GM18873 (cell line): ENCODE results near the gene SGF29.
"Not testable (repeated sequence)": the region's sequence is repeated elsewhere in the genome, so short reads cannot be mapped to it uniquely, and the experiment has no call there.

Experiments
- ATAC-seq: cut with Tn5 transposase; IDR thresholded peaks from one replicate; pipeline ENCODE4 v1.9.1; 2021; ENCODE audit warnings: mild to moderate bottlenecking, moderate library complexity, moderate number of reproducible peaks; ENCODE audit not compliant: unreplicated experiment, low FRiP score

Gene SGF29

DNA sequence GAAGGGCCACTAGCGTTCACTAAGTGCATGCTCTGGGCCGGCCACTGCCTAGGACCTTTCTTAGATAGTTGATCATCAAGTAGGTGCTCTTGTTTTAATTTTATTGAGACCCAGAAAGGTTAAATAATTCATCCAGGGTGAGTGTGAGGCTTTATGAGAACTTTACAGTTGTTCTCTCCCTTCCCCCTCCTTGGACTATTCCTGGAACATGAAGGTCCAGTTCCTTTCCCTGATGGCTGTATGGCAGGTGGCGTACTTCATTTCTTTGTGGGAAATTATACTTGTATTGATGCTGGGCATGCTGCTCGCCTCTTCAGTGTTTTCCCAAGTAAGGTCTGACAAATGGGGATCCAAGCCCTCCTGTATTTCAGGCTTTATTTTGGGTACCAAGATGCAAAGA lies 8.5 kb downstream of the SGF29 start:
- ATAC-seq = no peak

DNA sequence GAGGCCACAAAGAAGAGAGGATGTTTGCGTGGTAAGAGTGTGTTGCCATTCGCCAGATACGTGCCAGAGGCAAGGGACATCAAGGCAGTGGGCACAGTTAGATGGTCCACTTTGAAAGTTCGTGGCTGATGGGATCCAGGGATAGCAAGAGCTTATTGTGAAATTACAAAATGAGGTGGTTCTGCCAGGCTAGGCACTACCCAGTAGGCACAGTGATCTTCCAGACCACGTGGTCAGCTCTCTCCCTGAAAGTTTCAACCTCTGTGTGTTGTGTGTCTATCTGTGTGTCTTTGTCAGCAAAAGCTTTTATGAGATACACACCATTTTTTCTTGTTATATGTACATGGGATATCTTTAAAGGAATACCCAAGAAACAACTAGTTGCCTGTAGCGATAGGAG lies 9.5 kb downstream of the SGF29 start:
- ATAC-seq = no peak

DNA sequence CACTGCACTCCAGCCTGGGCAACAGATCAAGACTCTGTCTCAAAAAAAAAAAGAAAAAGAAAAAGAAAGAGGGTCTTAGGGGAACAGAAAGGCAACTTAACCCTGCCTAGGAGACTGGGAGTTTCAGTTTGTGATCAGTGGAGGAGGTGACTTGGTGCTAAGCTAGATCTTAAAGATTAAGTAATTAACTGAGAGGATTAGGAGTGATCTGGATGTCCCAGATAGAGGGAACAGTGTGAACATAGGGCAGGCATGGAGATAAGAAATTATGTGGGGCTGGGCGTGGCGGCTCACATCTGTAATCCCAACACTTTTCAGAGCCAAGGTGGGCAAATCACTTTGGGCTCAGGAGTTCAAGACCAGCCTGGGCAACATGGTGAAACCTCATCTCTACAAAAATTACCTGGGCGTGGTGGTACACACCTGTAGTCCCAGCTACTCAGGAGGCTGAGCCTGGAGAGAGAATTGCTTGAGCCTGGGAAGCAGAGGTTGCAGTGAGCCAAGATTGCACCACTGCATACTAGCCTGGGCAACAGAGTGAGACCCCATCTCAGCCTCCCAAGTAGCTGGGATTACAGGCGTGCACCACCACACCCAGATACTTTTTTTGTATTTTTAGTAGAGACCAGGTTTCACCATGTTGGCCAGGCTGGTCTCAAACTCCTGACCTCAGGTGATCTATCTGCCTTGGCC lies 12.7 kb downstream of the SGF29 start:
- not testable (repeated sequence) for ATAC-seq

DNA sequence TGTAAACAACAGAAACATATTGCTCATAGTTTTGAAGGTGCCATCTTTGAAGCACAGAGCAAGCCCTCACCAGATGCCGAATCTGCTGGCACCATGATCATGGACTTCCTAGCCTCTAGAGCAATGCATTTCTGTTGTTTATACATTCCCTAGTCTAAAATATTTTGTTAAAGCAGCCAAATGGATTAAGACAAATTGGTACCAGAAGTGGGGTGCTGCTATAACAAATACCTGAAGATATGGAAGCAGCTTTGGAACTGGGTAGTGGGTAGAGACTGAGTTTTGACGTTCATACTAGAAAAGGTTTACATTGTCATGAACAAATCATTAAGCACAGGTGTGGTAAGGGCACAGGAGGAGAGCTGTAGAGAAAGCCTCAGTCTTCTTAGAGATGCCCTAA lies 13.6 kb downstream of the SGF29 start:
- no peak for ATAC-seq

DNA sequence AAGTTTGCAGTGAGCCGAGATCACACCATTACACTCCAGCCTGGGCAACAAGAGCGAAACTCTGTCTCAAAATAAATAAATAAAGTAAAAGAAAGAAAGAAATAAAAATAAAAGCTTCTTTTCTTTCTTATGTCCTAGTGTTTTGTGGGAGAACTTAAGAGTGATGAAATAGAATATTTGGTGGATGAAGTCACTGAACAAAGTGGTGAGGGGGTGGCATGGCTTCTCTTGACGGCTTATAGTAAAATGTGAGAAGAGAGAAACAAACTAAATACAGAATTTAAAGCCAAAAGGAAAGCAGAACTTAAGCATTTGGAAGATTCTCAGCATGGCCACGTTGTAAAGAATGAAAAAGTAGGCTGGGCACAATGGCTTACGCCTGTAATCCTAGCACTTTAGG lies 15.3 kb downstream of the SGF29 start:
- no peak for ATAC-seq

DNA sequence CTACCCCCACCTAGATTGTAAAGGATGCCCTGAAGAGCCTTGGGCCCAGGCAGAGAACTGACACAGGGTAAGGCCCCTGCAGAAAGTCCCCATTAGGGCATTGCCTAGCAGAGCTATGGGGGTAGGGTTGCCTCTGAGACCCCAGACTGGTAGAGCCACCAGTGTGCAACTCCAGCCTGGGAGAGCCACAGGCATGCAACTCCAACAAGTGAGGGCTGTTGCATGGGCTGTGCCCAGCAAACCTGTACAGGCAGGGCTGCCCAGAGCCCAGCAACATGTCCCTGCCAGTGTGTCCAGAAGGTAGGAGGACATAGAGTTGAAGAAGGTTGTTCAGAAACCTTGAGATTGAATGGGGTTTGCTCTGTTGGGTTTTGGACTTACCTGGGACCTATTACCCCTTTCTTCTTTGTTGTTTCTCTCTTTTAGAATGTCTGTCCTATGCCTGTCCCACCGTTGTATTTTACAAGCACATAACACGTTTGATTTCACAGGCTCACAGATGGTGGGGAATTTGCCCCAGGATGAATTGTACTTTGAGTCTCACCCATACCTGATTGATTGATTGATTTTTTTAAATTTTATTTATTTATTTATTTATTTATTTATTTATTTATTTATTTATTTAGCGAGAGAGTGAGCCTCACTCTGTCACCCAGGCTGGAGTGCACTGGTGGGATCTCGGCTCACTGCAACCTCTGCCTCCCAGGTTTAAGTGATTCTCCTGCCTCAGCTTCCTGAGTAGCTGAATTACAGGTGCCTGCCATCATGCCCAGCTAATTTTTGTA lies 16.4 kb downstream of the SGF29 start:
- no peak for ATAC-seq

DNA sequence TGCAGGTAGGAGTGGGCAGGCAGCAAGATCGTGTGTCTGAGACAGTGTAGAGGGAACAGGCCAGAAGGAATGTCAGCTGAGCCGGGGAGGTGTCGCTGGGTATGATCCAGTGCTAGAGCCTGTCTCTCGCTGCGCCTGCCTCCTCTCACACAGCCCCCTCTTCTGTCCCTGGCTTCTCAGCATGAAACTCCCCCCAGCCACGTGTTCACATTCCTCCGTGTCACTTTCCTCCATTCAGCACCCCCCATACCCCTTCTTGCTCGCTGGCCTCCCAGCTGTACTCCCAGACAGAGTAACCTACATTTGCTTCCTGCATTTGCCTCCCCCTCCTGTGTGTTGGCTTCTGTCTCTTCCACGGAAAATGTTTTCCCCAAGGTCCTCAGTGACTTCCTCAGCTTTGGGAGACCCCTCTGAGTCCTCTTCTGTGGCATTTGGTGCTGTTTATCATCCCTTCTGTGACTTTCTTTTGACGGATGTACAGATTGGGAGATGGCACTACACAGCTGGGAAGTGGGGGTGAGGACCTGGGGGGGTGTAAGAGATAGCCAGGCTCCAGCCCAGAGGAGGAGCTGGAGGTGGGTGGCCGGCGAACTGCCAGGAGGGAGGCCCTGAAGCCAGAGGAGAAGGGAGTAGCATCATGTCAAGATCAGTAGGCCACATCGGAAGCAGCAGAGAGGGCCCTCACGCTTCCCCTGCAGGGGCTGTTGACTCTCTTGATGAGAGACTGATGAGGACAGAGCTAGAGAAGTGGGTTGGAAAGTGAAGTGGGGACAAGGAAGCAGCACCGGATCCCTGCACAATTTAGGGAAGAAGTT lies 19.2 kb downstream of the SGF29 start:
- ATAC-seq = no peak

DNA sequence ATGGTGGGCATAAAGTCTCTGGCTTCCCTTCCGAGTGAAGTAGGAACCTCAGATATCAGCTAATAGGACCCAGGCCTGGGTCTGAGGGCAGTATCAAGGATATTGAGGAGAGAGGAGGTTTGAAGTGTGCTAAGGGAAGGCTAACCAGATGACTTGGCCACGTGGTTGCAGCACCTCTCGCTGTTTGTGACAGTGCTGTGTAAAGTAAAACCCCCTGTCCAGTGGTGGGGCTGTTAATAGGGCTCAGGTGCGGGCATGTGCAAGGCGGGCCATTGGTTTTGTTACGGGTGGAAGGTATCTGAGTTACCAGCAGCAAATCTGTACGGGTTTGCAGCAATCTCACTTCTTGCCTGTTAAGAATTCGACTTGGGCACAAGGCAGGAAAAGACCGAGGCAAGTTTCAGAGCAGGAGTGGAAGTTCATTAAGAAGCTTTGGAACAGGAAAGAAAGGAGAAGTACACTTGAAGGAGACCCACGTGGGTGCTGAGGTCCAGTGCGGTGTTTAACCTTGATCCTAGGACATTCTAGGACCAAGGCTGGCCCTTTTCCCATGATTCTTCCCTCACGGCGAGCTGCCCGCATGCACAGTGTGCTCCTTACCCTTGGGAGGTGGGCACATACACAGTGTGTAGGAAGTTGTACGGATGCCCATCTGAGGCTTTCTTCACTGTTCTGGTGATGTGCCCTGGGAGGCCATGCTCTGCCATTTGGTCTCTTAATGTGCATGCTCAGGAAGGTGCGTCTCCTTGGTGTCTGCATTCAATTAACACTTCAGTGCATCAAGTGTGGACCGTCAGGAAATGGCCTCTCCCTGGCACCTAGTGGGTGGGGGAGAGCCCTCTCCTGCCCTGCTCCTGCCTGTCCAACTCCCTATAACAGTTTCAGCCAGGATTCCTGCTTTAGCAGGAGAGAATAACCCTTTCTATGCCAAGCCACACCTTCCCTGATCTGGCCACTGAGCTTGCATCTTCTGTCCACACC lies 20.3 kb downstream of the SGF29 start:
- ATAC-seq = no peak

DNA sequence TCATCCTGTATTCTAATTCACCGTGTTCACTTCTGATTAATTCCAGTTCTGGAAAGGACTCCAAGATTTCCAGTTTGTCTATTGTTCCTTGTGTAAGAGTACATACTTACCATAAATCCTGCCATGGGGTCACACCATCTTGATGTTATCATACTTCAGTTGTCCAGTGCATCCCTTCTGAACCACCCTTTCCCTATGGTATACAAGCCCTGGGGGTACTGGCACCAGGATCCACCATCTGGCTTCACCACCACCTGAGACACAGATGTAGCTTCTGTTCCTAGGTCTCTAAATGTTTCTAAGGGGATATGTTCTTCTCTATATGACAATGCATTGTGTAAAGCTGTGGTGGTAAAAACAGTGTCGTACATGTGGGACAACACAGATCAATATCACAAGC lies 21.2 kb downstream of the SGF29 start:
- no peak for ATAC-seq

DNA sequence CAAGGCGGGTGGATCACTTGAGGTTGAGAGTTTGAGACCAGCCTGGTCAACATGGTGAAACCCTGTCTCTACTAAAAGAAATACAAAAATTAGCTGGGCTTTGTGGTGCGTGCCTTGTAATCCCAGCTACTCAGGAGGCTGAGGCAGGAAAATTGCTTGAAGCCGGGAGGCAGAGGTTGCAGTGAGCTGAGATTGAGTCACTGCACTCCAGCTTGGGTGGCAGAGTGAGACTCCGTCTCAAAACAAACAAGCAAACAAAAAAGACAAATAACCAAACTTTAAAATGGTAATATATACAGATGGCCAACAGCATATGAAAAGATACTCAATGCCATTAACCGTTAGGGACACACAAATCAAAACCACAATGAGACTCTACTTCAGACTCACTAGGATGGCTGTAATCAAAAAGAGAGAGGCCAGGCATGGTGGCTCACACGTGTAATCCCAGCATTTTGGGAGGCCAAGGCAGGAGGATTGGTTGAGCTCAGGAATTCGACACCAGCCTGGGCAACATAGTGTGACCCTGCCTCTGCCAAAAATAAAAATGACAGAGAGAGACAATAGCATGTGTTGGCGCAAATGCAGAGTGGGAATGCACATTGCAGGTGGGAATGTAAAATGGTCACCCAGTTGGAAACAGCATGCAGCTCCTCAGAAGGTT lies 21.9 kb downstream of the SGF29 start:
- ATAC-seq = no peak

DNA sequence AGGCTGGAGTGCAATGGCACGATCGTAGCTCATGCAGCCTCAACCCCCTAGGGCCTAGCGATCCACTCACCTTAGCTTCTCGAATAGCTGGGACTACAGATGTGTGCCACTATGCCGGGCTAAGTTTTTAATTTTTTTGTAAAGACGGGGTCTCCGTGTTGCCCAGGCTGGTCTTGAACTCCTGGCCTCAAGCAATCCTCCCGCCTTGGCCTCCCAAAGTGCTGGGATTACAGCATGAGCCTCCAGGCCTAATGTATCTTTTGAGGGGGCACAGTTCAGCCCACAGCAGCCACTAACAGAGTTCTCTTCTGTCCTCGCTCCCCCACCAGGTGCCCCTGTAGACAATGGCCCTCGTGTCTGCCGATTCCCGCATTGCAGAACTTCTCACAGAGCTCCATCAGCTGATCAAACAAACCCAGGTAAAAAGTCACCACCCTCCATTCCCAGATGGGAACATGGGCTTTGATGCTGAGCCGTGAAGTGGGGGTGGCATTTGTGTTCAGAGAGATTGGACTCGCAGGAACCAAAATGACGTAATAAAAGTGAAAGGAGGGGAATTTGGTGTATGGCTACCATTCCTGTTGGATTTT lies 27.1 kb downstream of the SGF29 start:
- ATAC-seq = no peak

DNA sequence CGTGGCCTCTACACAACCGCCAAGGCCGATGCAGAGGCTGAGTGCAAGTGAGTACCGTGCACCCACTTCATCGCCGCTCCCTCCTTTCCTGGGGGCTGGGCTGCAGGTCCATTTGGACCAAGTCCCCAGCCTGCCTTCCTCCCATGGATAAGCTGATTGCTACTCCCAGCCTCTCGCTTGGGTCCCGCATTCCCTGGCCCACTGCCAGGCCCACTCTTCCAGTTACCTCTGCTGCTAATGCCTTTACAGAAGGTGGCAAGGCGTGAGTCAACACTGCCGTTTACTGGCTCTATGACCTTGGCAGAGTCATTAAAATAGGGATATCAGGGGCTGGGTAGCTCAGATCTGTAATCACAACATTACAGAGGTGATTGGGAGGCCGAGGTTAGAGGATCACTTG lies 32.0 kb downstream of the SGF29 start:
- ATAC-seq = no peak

DNA sequence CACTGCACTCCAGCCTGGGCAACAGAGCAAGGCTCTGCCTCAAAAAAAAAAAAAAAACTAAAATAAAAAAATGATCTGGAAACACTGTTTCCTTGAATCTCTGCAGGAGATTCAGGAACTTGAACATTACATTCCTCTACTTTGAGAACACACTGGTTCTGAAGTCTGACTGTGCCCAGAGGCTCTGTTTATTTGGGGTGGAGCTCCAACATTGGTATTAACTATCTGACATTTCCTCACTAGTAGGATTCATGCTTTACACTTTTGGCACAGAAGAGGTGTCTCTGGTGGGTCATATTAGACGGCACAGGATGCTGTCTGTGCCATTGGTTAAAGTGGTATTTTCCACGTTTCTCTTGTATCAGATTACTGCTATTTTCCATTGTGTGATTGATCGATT lies 32.7 kb downstream of the SGF29 start:
- no peak for ATAC-seq

DNA sequence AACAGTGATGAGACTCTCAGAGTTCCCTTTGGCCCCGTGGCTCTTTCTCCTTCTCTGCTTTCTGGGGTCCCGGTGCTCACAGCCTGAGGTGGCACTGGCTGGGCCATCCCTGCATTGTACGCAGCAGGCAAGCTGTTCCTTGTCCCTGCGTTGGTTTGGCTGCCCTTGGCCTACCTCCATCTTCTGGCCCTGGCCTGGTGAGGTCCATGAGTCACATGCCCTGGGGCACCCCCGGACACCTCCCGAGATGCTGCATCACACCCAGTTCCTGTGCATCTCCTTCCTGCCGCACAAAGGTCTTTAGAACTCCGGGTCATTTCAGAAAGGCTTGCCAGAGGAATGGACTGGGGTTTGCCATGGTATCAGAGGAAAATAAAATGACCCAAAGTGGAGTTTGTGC lies 33.7 kb downstream of the SGF29 start:
- ATAC-seq = no peak

DNA sequence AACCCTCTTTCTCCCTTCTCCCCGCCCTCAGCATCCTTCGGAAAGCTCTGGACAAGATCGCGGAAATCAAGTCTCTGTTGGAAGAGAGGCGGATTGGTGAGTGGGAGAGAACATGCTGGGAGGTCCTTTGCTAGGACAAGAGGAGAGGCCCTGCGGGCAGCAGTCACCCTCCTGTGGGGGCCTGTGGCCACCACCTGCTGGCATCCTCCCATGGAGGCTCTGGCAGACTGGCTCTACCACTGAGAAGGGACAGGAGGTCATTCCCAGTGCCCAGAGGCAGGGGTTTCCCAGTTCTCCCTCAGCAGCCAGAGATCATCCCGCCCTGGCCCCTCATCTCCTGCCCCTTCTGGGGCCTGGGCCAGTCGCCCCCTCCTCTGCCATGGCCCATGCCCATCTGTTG lies 35.3 kb downstream of the SGF29 start:
- ATAC-seq = no peak

DNA sequence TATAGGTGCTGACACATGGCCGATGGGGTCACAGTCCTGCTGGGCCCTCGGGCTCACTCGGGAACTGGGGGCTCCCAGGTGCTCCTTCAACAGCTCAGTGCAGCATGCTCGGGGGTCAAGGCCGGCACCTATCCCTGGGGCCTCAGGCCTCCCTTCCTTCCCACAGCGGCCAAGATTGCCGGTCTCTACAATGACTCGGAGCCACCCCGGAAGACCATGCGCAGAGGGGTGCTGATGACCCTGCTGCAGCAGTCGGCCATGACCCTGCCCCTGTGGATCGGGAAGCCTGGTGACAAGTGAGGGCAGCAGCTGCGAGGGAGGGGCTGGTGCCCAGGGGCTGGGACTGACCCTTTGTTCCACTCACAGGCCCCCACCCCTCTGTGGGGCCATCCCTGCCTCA lies 36.2 kb downstream of the SGF29 start:
- no peak for ATAC-seq

DNA sequence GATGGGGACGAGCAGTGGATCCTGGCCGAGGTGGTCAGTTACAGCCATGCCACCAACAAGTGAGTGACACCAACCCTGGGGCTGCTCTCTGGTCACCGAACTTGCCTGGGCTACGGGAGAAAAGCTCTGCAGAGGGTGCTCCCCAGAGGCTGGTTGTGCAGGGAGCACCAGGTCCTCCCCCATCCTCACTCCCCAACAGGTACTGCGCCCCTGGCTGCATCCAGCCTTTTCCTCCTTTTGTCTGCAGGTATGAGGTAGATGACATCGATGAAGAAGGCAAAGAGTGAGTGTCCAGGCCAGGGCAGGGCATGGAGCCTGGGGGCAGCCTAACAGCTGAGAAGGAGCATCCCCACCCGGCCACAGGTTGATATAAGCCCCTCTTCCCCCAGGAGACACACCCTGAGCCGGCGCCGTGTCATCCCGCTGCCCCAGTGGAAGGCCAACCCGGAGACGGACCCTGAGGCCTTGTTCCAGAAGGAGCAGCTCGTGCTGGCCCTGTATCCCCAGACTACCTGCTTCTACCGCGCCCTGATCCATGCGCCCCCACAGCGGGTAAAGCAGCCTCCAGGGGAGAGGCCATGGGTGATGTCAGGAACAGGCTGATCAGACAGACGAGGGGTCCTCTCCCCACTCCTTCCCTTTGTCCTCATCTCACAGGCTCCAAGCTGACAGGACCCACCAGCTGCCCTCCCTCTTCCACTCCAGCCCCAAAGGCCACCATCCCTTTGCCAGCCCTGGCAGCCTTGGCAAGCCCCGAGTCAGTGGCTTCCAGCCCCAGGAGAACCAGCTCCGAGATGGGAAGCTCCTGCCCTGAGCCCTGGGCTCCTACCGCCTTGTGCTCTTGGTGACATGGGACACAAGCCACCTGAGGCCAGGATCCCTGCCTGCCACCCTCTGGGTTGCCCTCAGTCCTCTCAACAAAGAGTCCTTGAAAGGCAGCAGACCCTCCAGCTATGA lies 36.9 kb downstream of the SGF29 start:
- ATAC-seq = no peak

DNA sequence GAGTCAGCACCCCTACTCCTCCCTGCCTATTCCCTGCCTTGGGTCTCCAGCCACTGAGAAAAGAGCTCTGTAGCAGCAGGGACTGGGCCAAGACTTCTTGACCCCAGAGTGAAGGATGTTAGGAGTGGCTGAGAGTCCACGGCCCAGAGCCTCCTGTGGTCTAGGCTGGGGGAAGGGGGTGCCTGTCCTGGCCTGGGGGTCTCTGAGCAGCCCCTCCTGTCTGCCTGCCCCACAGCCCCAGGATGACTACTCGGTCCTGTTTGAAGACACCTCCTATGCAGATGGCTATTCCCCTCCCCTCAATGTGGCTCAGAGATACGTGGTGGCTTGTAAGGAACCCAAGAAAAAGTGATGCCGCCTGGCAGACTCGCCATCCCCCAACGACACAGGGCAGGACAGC lies 37.6 kb downstream of the SGF29 start:
- ATAC-seq = no peak
